GM12865 (cell line): ENCODE results near the gene SCN9A.

ENCODE experiments used
- DNase-seq: peaks from one replicate; pipeline ENCODE4 v3.0.0; 2010; ENCODE audit warnings: low read depth
- H3K4me3 ChIP-seq: 2 replicates; pipeline ENCODE4 v1.5.1; 2011; ENCODE audit warnings: mild to moderate bottlenecking, low read depth, low read length, control low read depth
- CTCF ChIP-seq: IDR thresholded peaks from 2 replicates; pipeline ENCODE4 v1.5.1; 2011; ENCODE audit warnings: low read length, control low read depth, low read depth, inconsistent platforms; ENCODE audit not compliant: insufficient read depth; ENCODE audit errors: missing control alignments

Gene SCN9A

GRCh38 chr2:166357068-166357949 is 18.4 kb downstream of the SCN9A start:
- DNase-seq = no peak
- TF ChIP-seq CTCF = no peak
- H3K4me3 ChIP-seq = no peak overlapping the region

DNA sequence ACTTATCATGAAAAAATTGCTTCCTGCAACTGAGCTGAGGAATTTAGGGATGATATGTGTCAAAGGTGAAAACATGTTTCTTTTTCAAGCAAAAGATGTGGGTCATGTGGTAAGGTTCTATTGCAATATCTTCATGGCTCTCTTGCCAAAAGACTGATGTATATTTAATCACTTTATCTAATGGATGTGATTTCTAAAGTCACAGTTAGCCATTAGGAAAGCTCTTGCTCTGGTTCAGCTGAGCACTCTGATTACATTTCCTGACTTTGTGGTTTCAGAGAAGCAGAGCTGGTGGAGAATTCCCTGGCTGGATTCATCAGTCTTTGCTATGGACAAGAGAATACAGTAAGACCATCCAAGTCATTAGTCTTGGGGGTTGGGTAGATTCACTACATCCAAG is 24.4 kb downstream of the SCN9A start:
- TF ChIP-seq CTCF = no peak
- no peak for DNase-seq
- H3K4me3 ChIP-seq = no peak overlapping the region

- no peak for TF ChIP-seq CTCF
- DNase-seq = no peak
- no peak overlapping the region for H3K4me3 ChIP-seq
These were observed 25.2 kb downstream of the SCN9A start for GRCh38 chr2:166350525-166350924.

GRCh38 chr2:166344286-166345113 is 31.2 kb downstream of the SCN9A start:
- no peak for DNase-seq
- H3K4me3 ChIP-seq = no peak overlapping the region
- TF ChIP-seq CTCF = no peak

GRCh38 chr2:166343467-166343866 is 32.3 kb downstream of the SCN9A start:
- H3K4me3 ChIP-seq = no peak overlapping the region
- no peak for DNase-seq
- no peak for TF ChIP-seq CTCF

DNA sequence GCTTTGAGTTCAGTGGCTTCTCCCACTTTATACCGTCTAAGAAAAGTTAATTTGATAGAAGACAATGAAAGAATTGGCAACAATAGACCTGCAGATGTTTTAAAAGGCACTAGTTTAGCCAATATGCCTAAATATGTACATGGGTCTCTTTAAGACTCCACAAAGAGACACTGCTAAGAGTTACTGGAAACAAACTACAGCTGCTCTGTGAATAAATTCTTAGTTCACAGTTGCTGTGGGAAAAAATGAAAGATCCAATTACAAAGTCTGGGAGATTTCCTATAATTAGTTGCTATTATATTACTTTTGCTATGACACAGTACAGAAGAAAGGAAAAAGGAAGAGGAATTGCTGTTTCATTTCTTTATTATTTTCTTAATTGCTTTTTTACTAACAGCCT is 34.3 kb downstream of the SCN9A start:
- TF ChIP-seq CTCF = no peak
- no peak for DNase-seq
- H3K4me3 ChIP-seq = no peak overlapping the region
